ENCODE measurements around the gene FAM209B. TPM values are rescaled to one million over a fixed set of nuclear protein-coding genes. Genes with fewer than 3 reads are reported as not detected.
"Not testable (repeated sequence)": the region's sequence is repeated elsewhere in the genome, so short reads cannot be mapped to it uniquely, and the experiment has no call there.

The FAM209B gene
- total RNA-seq, 4 donors from 2014 or later, result 1.9 TPM; not detected in 3

DNA sequence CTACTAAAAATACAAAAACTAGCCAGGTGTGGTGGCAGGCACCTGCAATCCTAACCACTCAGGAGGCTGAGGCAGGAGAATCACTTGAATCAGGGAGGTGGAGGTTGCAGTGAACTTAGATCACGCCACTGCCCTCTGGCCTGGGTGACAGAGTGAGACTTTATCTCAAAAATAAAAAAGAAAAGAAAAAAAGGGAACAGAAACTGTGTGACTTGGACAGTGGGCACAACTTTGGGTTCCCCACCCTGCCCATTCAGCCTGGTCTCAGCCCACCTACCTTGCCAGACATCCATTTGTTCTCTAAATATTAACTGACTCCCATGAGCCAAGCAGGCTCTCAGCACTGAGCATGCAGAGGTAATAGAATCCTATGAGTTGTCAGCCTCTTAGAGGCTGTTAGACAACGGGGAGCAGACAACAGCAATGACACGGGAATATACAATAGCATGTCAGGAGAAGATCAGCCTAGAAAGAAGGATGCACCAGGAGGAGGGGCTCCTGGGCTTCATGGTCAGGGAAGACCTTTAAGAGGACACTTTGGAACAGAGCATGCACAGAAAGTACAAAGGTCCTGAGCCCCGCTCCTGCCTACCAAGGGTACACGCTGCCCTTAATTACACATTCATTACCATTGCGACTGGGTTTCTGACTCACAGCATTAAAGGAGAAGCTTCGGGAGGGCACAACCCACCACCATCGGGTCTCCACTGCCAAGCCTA is 20.0 kb downstream of the FAM209B start:
- Histone ChIP-seq H3K4me1 (peaks cover 0 to 4% (median 2%) of the 10 kb centered on the region in 4 donors), H3K9me3 (no peaks in the 10 kb centered on the region), H3K27ac (no peak overlapping the region), H3K27me3 (no peaks in the 10 kb centered on the region), H3K4me3 (no peak overlapping the region), H3K36me3 (no peaks in the 10 kb centered on the region)
- no peak for TF ChIP-seq POLR2AphosphoS5 (IDR thresholded peaks at IDR 0.05)
- no peak for TF ChIP-seq POLR2A (IDR thresholded peaks at IDR 0.05)
- TF ChIP-seq, protein P1, sequence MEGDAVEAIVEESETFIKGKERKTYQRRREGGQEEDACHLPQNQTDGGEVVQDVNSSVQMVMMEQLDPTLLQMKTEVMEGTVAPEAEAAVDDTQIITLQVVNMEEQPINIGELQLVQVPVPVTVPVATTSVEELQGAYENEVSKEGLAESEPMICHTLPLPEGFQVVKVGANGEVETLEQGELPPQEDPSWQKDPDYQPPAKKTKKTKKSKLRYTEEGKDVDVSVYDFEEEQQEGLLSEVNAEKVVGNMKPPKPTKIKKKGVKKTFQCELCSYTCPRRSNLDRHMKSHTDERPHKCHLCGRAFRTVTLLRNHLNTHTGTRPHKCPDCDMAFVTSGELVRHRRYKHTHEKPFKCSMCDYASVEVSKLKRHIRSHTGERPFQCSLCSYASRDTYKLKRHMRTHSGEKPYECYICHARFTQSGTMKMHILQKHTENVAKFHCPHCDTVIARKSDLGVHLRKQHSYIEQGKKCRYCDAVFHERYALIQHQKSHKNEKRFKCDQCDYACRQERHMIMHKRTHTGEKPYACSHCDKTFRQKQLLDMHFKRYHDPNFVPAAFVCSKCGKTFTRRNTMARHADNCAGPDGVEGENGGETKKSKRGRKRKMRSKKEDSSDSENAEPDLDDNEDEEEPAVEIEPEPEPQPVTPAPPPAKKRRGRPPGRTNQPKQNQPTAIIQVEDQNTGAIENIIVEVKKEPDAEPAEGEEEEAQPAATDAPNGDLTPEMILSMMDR (IDR thresholded peaks at IDR 0.05), result no peak
- TF ChIP-seq EP300 (IDR thresholded peaks at IDR 0.05; ENCODE audit: low read depth), result no peak
- intact Hi-C loops (cut with DNase I; ENCODE audit: low total_unique reads) (loop anchor here (10.0 kb wide), 2 partner anchors 422 to 792 kb away; no protein-coding TSS in a partner anchor), in situ Hi-C loops (cut with MboI; ENCODE audit: low pct_ligation_motif_present in 1 of 4, low pct_unique_long_range_greater_than_20kb in 1 of 4, low sequenced_read_pairs in 3 of 4) (loop anchor here (10.0 to 25.0 kb wide), 4 partner anchors 412 to 784 kb away; partner anchors contain the start of gene SPO11 (in 2 of the 4))
- no peak for DNase-seq
- WGBS, 2 donors (ENCODE audit: low coverage in 1 of 2), result 67 to 72% methylated on average over 6 to 8 of the region's 8 CpGs

DNA sequence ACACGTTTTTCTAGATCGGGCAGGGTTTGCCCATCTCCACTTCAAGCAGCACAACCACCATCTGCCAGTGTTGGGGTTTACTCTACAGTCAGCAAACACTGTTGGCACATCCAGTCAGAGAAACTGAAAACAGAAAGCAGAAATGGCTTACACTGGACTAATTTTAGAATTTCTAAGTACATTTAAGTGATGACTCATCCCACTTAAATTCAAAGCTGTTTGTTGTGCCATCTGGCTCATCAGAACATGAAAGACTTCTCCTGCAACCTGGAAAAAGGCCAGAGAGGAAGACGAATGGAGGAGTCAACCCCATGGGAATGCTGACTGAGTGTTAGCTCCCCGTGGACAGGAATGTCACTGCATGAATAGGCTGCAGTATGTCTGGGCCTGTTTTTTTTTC is 21.8 kb downstream of the FAM209B start:
- H3K4me3 ChIP-seq, result no peak overlapping the region
- H3K36me3 ChIP-seq, result no peaks in the 10 kb centered on the region
- H3K27ac ChIP-seq, result peak overlapping the region in 2 of 4 donors; percentile 28 to 51
- intact Hi-C loops (cut with DNase I; ENCODE audit: low total_unique reads) (loop anchor here (10.0 kb wide), 2 partner anchors 420 to 790 kb away; no protein-coding TSS in a partner anchor), in situ Hi-C loops (cut with MboI; ENCODE audit: low pct_ligation_motif_present in 1 of 4, low pct_unique_long_range_greater_than_20kb in 1 of 4, low sequenced_read_pairs in 3 of 4) (loop anchor here (10.0 to 25.0 kb wide), 4 partner anchors 410 to 782 kb away; partner anchors contain the start of gene SPO11 (in 2 of the 4))
- H3K4me1 ChIP-seq, result peaks cover 0 to 4% (median 2%) of the 10 kb centered on the region in 4 donors
- WGBS, 2 donors (ENCODE audit: low coverage in 1 of 2), result 0 to 13% methylated on average over 2 to 4 of the region's 4 CpGs
- no peak for TF ChIP-seq EP300 (IDR thresholded peaks at IDR 0.05; ENCODE audit: low read depth)
- TF ChIP-seq, protein P1 (IDR thresholded peaks at IDR 0.05), result no peak
- TF ChIP-seq POLR2A (IDR thresholded peaks at IDR 0.05), result no peak
- peak; percentile 18 to 50 (median 31) for TF ChIP-seq POLR2AphosphoS5 (IDR thresholded peaks at IDR 0.05)
- H3K27me3 ChIP-seq, result no peaks in the 10 kb centered on the region
- DNase-seq, result peak; percentile 29
- no peaks in the 10 kb centered on the region for H3K9me3 ChIP-seq

DNA sequence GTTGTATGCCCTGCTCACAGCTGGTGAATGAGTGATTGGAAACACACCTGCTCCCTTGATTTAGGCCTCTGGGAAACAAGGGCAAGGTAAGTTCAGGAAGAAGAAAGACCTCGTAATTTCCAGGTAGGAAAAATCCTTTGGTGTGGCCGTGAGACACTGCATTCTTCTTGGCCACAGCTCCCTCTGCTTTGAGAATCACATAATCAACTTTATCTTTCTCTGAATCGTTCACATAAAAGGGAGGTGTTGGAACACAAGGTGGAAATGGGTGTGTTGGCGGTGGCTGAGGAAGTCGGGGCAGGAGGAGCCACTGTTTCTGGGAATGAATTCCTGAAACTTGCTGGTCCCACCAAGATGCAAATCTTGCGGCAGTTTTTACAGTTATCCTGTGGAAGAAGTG is 25.9 kb downstream of the FAM209B start:
- Histone ChIP-seq H3K36me3 (no peaks in the 10 kb centered on the region), H3K27me3 (no peaks in the 10 kb centered on the region), H3K9me3 (no peaks in the 10 kb centered on the region), H3K27ac (no peak overlapping the region), H3K4me1 (peaks cover 0 to 4% (median 1%) of the 10 kb centered on the region in 4 donors), H3K4me3 (no peak overlapping the region)
- intact Hi-C loops (cut with DNase I; ENCODE audit: low total_unique reads), result loop anchor here (10.0 kb wide), 2 partner anchors 416 to 786 kb away; no protein-coding TSS in a partner anchor
- TF ChIP-seq POLR2AphosphoS5 (IDR thresholded peaks at IDR 0.05), result no peak
- no peak for TF ChIP-seq EP300 (IDR thresholded peaks at IDR 0.05; ENCODE audit: low read depth)
- TF ChIP-seq, protein P1 (IDR thresholded peaks at IDR 0.05), result no peak
- TF ChIP-seq POLR2A (IDR thresholded peaks at IDR 0.05), result no peak
- 61 to 78% methylated on average over 4 to 6 of the region's 6 CpGs for WGBS, 2 donors (ENCODE audit: low coverage in 1 of 2)
- DNase-seq, result no peak
- in situ Hi-C loops (cut with MboI; ENCODE audit: low pct_ligation_motif_present in 1 of 4, low pct_unique_long_range_greater_than_20kb in 1 of 4, low sequenced_read_pairs in 3 of 4), result loop anchor here (10.0 to 25.0 kb wide), 4 partner anchors 406 to 778 kb away; partner anchors contain the start of gene SPO11 (in 2 of the 4)

DNA sequence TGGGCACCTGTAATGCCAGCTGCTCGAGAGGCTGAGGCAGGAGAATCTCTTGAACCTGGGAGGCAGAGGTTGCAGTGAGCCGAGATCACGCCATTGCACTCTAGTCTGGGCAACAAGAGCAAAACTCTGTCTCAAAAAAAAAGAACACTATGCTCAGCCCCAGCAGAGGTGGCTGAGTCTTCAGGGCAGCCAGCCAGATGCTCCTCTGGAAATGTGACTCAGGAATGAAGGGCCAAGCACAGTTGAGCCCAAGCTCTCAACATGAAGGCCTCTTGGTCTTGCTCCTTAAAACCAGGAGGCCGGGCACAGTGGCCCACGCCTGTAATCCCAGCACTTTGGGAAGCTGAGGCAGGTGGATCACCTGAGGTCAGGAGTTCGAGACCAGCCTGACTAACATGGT is 31.5 kb downstream of the FAM209B start:
- DNase-seq; H3K36me3 ChIP-seq; H3K27me3 ChIP-seq; H3K27ac ChIP-seq; intact Hi-C loops (cut with DNase I; ENCODE audit: low total_unique reads); H3K9me3 ChIP-seq; H3K4me1 ChIP-seq; H3K4me3 ChIP-seq: not testable (repeated sequence)
- in situ Hi-C loops (cut with MboI; ENCODE audit: low pct_ligation_motif_present in 1 of 4, low pct_unique_long_range_greater_than_20kb in 1 of 4, low sequenced_read_pairs in 3 of 4), result loop anchor here in 3 of 4 donors (25.0 kb wide), 2 partner anchors 498 to 773 kb away; partner anchors contain the start of gene SPO11 (in 2 of the 3)
- 81% methylated on average over 6 of the region's 6 CpGs; no CpG with 5 or more reads in 1 of the 2 donors for WGBS, 2 donors (ENCODE audit: low coverage in 1 of 2)

All from transverse colon (tissue), 4 donors.